Kidney (tissue), 14 donors: Measurements from ENCODE around the gene HTR3E. TPM values are rescaled to one million over a fixed set of nuclear protein-coding genes. Genes with fewer than 3 reads are reported as not detected.
"Not testable (repeated sequence)": the region's sequence is repeated elsewhere in the genome, so short reads cannot be mapped to it uniquely, and the experiment has no call there.

ENCODE experiments used
- DNase-seq, 5 donors: peaks; one replicate each; pipeline ENCODE4 v3.0.0-alpha.2; 2013 to 2020
- FAIRE-seq: peaks from 2 replicates; lab custom pipeline; 2012; peaks lifted over from hg19 to GRCh38; lab: Jason Lieb, UNC
- H3K27ac ChIP-seq, 2 donors: one replicate each; pipeline ENCODE4 v1.7.0; 2013; ENCODE audit warnings: low read depth in 2 of 2, low read length in 2 of 2, inconsistent platforms in 1 of 2
- H3K27me3 ChIP-seq: one replicate; pipeline ENCODE4 v1.7.1; 2013; ENCODE audit warnings: low read length, inconsistent platforms; ENCODE audit not compliant: control insufficient read depth, insufficient read depth
- H3K36me3 ChIP-seq, 3 donors: one replicate each; pipeline versions ENCODE4 v1.7.0 to v1.7.1; 2013; ENCODE audit warnings: low read length in 3 of 3, control low read depth in 1 of 3, inconsistent platforms in 1 of 3; ENCODE audit not compliant: insufficient read depth in 3 of 3, control insufficient read depth in 2 of 3
- H3K4me1 ChIP-seq, 3 donors: one replicate each; pipeline versions ENCODE4 v1.7.0 to v1.7.1; 2013; ENCODE audit warnings: low read length in 3 of 3, inconsistent platforms in 1 of 3, low read depth in 1 of 3; ENCODE audit not compliant: control insufficient read depth in 2 of 3, insufficient read depth in 2 of 3
- H3K4me3 ChIP-seq, 3 donors: one replicate each; pipeline versions ENCODE4 v1.7.0 to v1.8.1; 2013; ENCODE audit warnings: low read length in 3 of 3, control low read depth in 1 of 3, inconsistent platforms in 1 of 3
- H3K9ac ChIP-seq, 3 donors: one replicate each; pipeline versions ENCODE4 v1.7.0 to v1.7.1; 2013; ENCODE audit warnings: low read length in 3 of 3, control low read depth in 1 of 3, inconsistent platforms in 1 of 3
- H3K9me3 ChIP-seq, 3 donors: one replicate each; pipeline versions ENCODE4 v1.7.0 to v1.7.1; 2013; ENCODE audit warnings: low read length in 3 of 3, control low read depth in 1 of 3, inconsistent platforms in 1 of 3; ENCODE audit not compliant: control insufficient read depth in 2 of 3, insufficient read depth in 1 of 3
- intact Hi-C: fragments of 100-400 bp; cut with DNase I; formaldehyde crosslinking; loops from one replicate; pipeline ENCODE4 v1.11.1; 2022
- polyA plus RNA-seq: library from polyadenylated mRNA; stranded (reverse); fragments of 350-450 nt; fragmentation: Illumina TruSeq; extraction: RNeasy Lipid Tissue Mini Kit (QIAGEN cat#74804); gene quantifications from one replicate; pipeline ENCODE4 v1.2.3, GENCODE V29; 2014; ENCODE audit warnings: low read depth, low replicate concordance; ENCODE audit not compliant: insufficient read depth
- total RNA-seq: library from RNA; stranded (reverse); fragmentation: NEBNext Ultra II Directional; extraction: Animal tissue kit (Norgen Biotek cat#: 25700); gene quantifications from one replicate; pipeline ENCODE4 v1.2.1, GENCODE V29; 2021
- TF ChIP-seq, protein P1 (sequence below): IDR thresholded peaks from 3 replicates; pipeline ENCODE4 v1.5.1; 2012; ENCODE audit warnings: mild to moderate bottlenecking, moderate library complexity, borderline replicate concordance; ENCODE audit not compliant: insufficient read depth; ENCODE audit errors: extremely low read depth
- donor health status: control.
- donor health status: control.
- donor health status: control.
- donor health status: control.
- donor health status: control.
- donor health status: DM: yes; HTN: yes; CAD: no.
- donor health status: Normal renal cell carcinoma (clear cell type).

The HTR3E gene
- total and polyA plus RNA-seq, 2 donors from 2014 or later: not detected

DNA sequence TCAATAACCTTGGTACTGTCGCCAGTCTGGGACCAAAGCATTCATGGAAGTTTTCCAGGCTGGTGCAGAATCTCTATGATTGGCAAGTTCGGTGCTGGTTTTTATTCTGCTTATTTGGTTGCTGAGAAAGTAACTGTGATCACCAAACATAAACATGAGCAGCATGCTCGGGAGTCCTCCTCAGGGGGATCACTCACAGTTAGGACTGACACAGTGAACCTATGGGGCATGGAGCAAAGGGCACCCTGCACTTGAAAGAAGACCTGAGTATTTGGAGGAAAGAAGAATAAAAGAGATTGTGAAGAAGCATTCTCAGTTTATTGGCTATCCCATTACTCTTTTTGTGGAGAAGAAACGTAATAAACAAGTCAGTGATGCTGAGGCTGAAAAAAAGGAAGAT lies 19.2 kb downstream of the HTR3E start:
- FAIRE-seq (no peak), DNase-seq (no peak)
- TF ChIP-seq, protein P1, sequence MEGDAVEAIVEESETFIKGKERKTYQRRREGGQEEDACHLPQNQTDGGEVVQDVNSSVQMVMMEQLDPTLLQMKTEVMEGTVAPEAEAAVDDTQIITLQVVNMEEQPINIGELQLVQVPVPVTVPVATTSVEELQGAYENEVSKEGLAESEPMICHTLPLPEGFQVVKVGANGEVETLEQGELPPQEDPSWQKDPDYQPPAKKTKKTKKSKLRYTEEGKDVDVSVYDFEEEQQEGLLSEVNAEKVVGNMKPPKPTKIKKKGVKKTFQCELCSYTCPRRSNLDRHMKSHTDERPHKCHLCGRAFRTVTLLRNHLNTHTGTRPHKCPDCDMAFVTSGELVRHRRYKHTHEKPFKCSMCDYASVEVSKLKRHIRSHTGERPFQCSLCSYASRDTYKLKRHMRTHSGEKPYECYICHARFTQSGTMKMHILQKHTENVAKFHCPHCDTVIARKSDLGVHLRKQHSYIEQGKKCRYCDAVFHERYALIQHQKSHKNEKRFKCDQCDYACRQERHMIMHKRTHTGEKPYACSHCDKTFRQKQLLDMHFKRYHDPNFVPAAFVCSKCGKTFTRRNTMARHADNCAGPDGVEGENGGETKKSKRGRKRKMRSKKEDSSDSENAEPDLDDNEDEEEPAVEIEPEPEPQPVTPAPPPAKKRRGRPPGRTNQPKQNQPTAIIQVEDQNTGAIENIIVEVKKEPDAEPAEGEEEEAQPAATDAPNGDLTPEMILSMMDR: no peak

GRCh38 chr3:184117636-184118035 lies 20.8 kb downstream of the HTR3E start:
- TF ChIP-seq, protein P1: no peak
- Histone ChIP-seq H3K9me3 (no peaks in the 10 kb centered on the region), H3K27ac (no peak overlapping the region), H3K9ac (no peak overlapping the region), H3K36me3 (no peaks in the 10 kb centered on the region), H3K27me3 (no peaks in the 10 kb centered on the region), H3K4me3 (no peak overlapping the region), H3K4me1 (no peaks in the 10 kb centered on the region)
- intact Hi-C loops: no loop called here
- FAIRE-seq (no peak), DNase-seq (no peak)

More for the DNA sequence above, 19.2 kb downstream of the HTR3E start:
- H3K9me3 ChIP-seq: no peaks in the 10 kb centered on the region
- no peaks in the 10 kb centered on the region for H3K36me3 ChIP-seq
- no peak overlapping the region for H3K4me3 ChIP-seq
- H3K4me1 ChIP-seq: no peaks in the 10 kb centered on the region
- intact Hi-C loops: no loop called here
- no peaks in the 10 kb centered on the region for H3K27me3 ChIP-seq
- H3K27ac ChIP-seq: no peak overlapping the region
- H3K9ac ChIP-seq: no peak overlapping the region

GRCh38 chr3:184121031-184121430 lies 24.2 kb downstream of the HTR3E start:
- H3K27ac ChIP-seq, H3K27me3 ChIP-seq, H3K9me3 ChIP-seq, FAIRE-seq, H3K4me1 ChIP-seq, H3K4me3 ChIP-seq, intact Hi-C loops, H3K9ac ChIP-seq, DNase-seq, H3K36me3 ChIP-seq: not testable (repeated sequence)

GRCh38 chr3:184126006-184126405 lies 29.1 kb downstream of the HTR3E start:
- no peak for DNase-seq
- Histone ChIP-seq H3K9me3 (no peaks in the 10 kb centered on the region), H3K4me3 (no peak overlapping the region), H3K27me3 (no peaks in the 10 kb centered on the region), H3K4me1 (no peaks in the 10 kb centered on the region), H3K9ac (no peak overlapping the region), H3K27ac (no peak overlapping the region), H3K36me3 (no peaks in the 10 kb centered on the region)
- TF ChIP-seq, protein P1: no peak
- no peak for FAIRE-seq
- intact Hi-C loops: no loop called here
